Measurements from ENCODE around the gene FBXO31.

GRCh38 chr16:87359121-87359520 lies 24.5 kb downstream of the FBXO31 start:
- TF ChIP-seq CTCF (IDR thresholded peaks at IDR 0.05) (no peak), EZH2 (IDR thresholded peaks at IDR 0.05) (no peak), EZH2phosphoT487 (IDR thresholded peaks at IDR 0.05) (no peak)

Measured in neural progenitor cell (in vitro differentiated cells).